Measurements from ENCODE around the gene GOLGA6L1.
"Not testable (repeated sequence)": the region's sequence is repeated elsewhere in the genome, so short reads cannot be mapped to it uniquely, and the experiment has no call there.

GOLGA6L1 gene

GRCh38 chr15:23136722-23137121, at the start of gene GOLGA6L1:
TSS of gene GOLGA6L1 (minus strand) at chr15:23136822. CDS start at chr15:23136731, 91 bp downstream.
- not testable (repeated sequence) for DNase-seq

- not testable (repeated sequence) for DNase-seq
Measured at GRCh38 chr15:23181201-23181600, 44.6 kb upstream of the GOLGA6L1 start.

- not testable (repeated sequence) for DNase-seq
Measured at GRCh38 chr15:23180547-23180927, 43.9 kb upstream of the GOLGA6L1 start.

GRCh38 chr15:23179768-23180546, 43.3 kb upstream of the GOLGA6L1 start:
- DNase-seq = not testable (repeated sequence)

GRCh38 chr15:23176683-23177082, 40.1 kb upstream of the GOLGA6L1 start:
- DNase-seq = not testable (repeated sequence)

- not testable (repeated sequence) for DNase-seq
Measured at GRCh38 chr15:23175606-23176005, 39.0 kb upstream of the GOLGA6L1 start.

- DNase-seq = not testable (repeated sequence)
Measured at GRCh38 chr15:23174609-23175140, 38.1 kb upstream of the GOLGA6L1 start.

GRCh38 chr15:23132787-23133186, 3.8 kb downstream of the GOLGA6L1 start:
- DNase-seq = not testable (repeated sequence)

GRCh38 chr15:23118208-23118607, 18.4 kb downstream of the GOLGA6L1 start:
- no peak for DNase-seq

GRCh38 chr15:23095796-23096195, 40.8 kb downstream of the GOLGA6L1 start:
- DNase-seq = no peak

- DNase-seq = no peak
Measured at GRCh38 chr15:23083115-23083514, 53.5 kb downstream of the GOLGA6L1 start.

- DNase-seq = not testable (repeated sequence)
Measured at GRCh38 chr15:23081996-23082737, 54.5 kb downstream of the GOLGA6L1 start.

GRCh38 chr15:23081271-23081670, 55.4 kb downstream of the GOLGA6L1 start:
- no peak for DNase-seq

- no peak for DNase-seq
Measured at GRCh38 chr15:23079766-23080165, 56.9 kb downstream of the GOLGA6L1 start.
